ENCODE results near the gene CD83.
"Not testable (repeated sequence)": the region's sequence is repeated elsewhere in the genome, so short reads cannot be mapped to it uniquely, and the experiment has no call there.

Gene CD83, protein sequence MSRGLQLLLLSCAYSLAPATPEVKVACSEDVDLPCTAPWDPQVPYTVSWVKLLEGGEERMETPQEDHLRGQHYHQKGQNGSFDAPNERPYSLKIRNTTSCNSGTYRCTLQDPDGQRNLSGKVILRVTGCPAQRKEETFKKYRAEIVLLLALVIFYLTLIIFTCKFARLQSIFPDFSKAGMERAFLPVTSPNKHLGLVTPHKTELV

DNA sequence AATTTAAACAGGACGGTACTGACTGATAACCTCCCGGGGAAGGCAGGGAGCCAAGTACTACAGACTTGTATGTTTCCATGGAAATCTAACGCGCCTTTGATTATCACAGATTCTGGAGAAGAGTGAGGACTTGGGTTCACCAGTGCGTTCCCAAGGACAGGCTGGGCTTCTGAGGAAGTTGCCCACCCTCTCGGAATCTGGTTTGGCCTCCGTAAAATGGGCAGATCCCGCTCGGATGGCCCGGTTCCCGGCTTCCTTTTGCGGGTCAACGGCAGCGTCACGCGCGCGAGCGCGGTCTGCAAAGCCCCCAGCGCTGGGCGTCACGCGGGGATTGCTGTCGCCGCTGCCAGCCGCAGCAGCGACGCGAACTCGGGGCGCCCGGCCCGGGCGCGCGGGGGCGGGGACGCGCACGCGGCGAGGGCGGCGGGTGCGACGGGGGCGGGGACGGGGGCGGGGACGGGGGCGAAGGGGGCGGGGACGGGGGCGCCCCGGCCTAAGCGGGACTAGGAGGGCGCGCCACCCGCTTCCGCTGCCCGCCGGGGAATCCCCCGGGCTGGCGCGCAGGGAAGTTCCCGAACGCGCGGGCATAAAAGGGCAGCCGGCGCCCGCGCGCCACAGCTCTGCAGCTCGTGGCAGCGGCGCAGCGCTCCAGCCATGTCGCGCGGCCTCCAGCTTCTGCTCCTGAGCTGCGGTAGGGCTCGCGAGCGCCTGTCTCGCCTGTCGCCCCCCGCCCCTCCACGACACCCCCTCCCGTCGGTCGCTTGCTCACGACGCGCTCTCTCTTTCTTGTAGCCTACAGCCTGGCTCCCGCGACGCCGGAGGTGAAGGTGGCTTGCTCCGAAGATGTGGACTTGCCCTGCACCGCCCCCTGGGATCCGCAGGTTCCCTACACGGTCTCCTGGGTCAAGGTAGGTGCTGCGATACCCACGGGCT is at the start of gene CD83:
TSS of gene CD83 (plus strand) at position 615 of the 933 bp plus-strand sequence. CDS start at position 655, 40 bp downstream.
- DNase-seq (ENCODE audit: low read depth, low spot score): peak; percentile 55

DNA sequence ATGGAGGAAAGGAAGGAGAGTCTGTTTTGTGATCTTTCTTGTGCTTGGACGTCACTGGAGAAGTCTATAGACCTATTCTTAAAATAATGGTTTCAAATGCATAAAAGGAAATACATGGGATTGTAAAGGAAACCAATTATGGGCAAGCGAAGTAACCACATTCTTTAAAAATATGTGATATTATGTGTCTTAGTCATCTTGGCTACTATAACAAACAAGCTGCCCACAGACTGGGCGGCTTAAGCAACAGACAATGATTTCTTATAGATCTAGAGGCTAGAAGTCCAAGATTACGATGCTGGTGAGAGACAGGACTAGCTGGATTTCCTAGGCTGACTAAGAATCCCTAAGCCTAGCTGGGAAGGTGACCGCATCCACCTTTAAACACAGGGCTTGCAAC is 49.4 kb upstream of the CD83 start:
- DNase-seq (ENCODE audit: low read depth, low spot score): no peak

DNA sequence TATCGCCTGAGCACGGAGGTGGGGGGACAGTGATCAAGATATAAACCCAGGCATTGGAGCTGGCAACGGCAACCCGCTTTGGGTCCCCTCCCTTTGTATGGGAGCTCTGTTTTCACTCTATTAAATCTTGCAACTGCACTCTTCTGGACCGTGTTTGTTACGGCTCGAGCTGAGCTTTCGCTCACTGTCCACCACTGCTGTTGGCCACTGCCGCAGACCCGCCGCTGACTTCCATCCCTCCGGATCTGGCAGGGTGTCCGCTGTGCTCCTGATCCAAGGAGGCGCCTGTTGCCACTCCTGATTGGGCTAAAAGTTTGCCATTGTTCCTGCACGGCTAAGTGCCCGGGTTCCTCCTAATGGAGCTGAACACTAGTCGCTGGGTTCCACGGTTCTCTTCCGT is 48.9 kb upstream of the CD83 start:
- DNase-seq (ENCODE audit: low read depth, low spot score): no peak

DNA sequence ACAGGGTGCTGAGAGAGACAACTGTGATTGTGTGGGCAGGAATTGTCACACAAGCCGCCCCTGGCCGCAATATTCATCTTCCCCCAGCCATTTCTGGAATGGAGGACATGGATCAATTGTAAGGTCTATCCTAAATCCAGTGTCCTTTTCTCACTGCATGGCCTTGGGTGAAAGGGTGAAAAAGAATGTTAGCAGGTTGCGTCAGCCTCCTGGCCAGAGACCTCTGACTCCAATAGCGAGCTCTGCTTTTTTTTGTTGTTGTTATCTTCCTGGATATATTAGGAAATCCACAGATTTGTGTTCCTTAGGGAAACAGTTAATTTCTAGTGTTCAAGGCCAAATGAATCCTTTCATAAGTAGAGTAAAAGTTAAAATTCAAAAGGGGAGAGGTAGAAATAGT is 47.1 kb upstream of the CD83 start:
- no peak for DNase-seq (ENCODE audit: low read depth, low spot score)

DNA sequence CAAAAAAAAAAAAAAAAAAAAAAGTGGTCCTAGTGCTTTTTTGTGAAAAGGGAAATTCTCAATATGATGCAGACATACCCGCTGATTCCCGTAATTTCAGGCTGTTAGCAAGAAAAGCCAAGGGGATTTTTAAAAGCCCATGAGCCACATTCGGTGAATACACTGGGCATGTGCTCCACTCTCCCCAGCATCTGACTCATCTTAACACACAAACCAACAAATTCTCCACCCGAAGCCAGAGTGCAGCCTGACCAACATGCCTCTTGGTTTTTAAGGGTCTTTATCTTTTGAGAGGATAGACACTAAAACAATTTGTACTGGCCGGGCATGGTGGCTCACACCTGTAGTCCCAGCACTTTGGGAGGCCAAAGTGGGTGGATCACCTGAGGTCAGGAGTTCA is 45.5 kb upstream of the CD83 start:
- DNase-seq (ENCODE audit: low read depth, low spot score): no peak

DNA sequence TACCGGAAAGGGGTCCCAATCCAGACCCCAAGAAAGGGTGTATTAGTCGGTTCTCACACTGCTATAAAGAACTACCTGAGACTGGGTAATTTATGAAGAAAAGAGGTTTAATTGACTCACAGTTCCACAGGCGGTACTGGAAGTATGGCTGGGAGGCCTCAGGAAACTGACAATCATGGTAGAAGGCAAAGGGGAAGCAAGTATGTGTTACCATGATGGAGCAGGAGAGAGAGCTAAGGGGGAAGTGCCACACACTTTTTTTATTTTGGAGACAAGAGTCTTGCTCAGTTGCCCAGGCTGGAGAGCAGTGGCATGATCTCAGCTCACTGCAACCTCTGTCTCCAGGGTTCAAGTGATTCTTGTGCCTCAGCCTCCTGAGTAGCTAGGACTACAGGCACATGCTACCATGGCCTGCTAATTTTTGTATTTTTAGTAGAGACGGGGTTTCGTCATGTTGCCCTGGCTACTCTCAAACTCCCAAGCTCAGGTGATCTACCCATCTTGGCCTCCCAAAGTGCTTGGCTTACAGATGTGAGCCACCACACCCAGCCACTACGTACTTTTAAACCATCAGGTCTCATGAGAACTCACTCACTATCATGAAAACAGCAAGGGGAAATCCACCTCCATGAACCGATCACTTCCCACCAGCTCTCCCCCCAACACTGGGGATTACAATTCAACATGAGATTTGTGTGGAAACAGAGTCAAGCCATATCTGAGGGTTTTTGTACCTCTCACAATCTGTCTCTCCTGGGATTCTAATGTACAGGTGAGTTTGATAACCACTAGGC is 43.8 kb upstream of the CD83 start:
- DNase-seq (ENCODE audit: low read depth, low spot score): not testable (repeated sequence)

DNA sequence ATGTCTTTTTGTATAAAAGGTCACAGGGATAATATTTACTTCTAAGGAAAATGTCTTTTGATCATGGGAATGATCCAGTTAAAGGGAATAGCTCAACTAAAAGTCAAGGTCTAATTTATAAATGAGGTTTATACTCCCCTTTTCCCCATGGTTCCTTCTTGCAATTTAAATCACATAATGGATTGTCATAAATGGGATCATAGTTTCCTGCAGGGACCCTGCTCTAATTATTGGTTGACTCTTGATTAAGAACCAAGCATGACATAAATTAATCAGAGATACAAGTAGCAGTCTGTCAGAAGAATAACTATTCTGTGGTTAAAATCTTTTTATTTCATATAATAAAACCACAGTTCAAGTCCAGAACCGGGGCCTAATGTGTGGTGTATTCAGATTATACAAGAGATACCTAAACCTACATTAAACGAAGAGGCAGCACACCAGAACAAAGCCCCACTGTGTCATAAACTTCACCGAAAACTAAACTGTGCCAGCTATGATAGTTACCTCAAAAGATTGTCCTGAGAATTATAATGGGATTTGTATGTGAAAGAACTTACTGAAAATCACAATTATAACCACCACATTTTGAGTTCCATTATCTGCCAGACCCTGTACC is 43.0 kb upstream of the CD83 start:
- DNase-seq (ENCODE audit: low read depth, low spot score): no peak

DNA sequence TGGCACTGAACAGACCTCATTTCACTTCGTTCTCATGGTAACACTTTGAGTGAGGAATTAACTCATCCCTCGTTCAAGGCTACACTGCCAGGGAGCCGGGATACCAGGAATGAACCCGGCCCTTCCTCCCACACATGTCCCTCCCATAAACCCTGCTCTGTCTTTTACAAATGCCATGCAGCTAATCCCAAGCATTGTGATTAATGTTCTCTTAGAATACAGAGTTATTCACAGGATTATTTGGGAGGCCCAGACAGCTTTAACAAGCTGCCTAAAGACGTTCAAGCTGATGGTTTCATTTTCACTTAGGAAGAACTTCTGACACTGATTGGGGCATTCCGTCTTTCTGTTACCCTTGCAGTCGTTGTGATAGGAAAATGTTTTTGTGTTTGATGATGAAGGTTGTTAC is 42.5 kb upstream of the CD83 start:
- no peak for DNase-seq (ENCODE audit: low read depth, low spot score)

DNA sequence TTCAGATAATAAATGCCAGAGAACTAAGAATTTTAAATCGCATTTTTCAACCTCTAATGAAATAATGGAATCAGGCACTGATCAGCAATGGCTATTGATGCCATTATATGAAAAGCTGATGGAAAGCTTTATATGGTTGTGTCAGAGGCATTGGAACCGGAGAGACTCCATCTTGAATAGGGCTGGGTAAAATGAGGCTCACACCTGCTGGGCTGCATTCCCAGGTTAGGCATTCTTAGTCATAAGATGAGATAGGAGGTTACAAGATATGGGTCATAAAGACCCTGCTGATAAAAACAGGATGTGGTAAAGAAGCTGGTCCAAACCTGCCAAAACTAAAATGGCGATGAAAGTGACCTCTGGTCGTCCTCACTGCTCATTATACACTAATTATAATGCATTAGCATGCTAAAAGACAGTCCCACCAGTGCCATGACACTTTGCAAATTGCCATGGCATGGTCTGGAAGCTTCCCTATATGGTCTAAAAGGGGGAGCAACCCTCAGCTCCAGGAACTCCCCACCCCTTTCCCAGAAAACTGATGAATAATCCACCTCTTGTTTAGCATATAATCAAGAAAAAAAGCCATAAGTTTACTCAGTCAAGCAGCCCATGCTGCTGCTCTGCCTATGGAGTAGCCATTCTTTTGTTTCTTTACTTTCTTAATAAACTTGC is 40.2 kb upstream of the CD83 start:
- no peak for DNase-seq (ENCODE audit: low read depth, low spot score)

DNA sequence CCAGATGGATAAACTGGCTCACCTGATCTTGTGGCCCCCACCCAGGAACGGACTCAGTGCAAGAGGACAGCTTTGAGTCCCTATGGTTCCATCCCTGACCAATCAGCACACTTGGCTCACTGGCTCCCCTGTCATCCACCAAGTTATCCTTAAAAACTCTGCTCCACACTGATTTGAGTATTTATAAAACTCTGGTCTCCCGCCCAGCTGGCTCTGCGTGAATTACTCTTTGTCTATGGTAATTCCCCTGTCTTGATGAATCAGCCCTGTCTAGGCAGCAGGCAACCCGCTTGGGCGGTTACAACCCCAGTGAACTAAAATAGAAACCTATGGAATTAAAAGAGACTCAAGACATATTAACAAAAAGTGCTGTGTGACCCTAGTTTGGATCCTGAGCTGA is 38.1 kb upstream of the CD83 start:
- no peak for DNase-seq (ENCODE audit: low read depth, low spot score)

DNA sequence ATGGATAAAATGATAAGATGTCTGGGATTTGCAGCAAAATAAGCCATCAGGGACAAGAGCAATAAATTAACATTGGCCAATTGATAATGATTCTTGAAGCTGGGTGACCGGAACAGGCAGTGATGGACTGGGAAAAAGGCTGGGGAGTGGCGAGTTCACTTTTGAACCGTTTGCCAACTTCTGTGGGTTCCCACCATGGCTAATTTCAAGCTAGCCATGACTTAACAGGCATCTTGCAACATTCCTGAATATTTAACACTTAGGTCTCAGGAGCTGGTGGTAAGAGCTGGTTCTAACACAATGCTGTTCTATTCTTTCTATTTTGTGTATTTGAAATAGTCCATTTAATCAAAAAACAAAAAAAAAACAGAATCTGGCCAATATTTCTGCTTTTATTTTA is 37.6 kb upstream of the CD83 start:
- DNase-seq (ENCODE audit: low read depth, low spot score): no peak

DNA sequence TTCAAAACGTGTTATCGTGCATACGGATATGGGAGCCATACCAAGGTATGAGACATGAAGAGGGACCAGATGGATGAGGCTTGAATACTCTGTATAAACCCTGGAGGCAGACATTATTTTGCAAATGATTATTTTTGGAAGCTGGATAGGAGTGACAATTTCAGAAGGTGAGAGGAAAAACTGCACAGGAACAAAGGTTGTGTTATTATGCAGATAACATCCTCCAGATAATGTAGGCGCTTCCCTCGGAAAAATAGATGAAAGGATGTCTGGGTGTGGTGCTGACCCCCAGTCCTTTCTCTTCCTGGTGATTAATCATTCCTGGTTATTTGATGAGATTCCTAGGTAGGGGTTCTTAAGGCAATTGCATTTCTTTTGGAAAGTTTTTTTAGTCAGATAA is 36.4 kb upstream of the CD83 start:
- no peak for DNase-seq (ENCODE audit: low read depth, low spot score)

DNA sequence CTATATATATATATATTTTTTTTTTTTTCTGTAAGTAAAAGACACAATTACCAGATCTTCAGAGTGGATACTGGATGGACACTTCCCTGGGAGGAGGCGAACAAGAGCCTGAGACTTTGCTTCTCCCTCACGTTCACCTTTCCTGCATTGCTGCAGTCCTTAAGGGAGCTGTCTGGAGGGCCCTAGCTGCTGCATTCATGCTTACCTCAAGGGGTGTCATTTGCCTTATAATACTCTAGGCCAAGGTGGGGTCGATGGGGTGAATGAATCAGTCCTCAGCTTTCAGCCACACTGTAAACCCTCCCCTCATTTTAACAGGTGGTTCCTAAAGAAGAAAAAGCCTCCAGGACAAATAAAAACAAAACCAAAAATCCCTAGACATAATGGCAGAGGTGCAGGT is 34.8 kb upstream of the CD83 start:
- DNase-seq (ENCODE audit: low read depth, low spot score): no peak

DNA sequence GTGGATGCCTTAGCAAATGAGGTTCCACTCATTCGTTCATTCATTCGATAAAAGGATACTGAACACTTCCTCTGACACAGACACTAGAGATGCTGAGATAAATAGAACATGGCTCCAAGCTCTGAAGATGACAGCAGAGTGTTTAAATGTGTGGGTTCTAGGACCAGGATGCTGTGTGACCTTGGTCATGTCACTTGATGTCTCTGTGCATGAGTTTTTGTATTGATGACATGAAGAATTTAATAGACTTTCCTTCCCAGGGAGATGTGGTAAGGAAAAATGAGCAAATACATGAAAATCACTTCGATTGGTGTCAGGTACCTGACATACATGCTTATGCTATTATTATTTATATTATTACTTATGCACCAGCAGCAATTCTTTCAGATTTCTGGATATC is 34.3 kb upstream of the CD83 start:
- DNase-seq (ENCODE audit: low read depth, low spot score): no peak

DNA sequence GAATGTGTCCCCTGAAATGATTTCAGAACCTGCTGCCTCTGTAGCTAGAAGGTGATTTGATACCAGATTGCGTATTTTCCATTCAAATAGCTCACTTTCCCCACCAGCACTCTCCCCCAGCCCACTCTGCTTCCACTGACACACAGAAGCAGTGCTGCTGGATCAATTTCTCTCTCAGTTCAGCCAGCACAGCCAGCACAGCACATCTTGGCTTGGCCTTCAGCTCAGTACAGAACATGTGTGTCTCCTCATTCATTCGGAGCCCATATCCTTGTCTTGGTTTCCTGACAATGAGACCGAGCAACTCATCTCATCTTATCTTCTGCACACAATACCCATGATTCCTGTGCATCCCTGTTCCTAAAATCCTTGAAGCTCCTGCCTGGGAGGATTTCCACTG is 33.8 kb upstream of the CD83 start:
- no peak for DNase-seq (ENCODE audit: low read depth, low spot score)

DNA sequence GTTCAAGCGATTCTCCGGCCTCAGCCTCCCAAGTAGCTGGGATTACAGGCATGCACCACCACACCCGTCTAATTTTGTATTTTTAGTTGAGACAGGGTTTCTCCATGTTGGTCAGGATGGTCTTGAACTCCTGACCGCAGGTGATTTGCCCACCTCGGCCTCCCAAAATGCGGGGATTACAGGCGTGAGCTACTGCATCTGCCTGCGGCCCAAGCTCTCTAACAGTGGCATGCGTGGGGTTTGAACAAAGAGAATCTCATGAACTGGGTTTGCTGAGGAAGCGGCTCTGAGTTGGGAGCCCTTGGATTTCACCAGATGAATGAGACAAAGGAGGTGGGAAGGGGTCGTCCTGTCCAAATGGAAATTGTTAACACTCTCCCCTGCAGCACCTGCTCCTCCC is 33.2 kb upstream of the CD83 start:
- no peak for DNase-seq (ENCODE audit: low read depth, low spot score)

DNA sequence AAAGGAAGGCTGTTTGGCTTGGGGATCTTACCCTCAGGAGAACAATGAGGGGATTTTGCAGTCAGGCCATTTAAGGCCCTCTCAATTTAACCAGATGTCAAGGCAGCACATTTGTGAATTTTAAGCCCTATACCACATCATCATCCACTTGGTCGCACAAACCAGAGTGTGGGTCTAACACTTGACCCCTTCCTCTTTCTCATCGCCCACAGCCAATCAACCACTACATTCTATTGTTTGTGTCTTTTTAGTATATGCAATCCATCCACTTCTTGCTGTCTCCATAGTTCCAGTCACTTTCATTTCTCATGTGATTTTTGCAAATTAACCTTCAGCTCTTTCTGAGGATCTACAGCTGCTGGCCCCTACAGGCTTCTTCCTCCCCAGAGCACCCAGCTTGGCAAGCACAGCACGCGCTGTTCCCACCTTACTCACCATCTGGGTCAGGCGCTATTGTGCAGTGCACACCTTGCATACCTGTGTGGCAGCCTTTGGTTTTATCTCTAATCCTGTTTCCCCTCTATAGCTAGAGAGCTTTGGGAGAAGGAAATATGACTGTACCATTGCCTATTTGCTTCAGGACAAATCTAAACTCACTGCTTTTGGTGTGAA is 32.3 kb upstream of the CD83 start:
- no peak for DNase-seq (ENCODE audit: low read depth, low spot score)

DNA sequence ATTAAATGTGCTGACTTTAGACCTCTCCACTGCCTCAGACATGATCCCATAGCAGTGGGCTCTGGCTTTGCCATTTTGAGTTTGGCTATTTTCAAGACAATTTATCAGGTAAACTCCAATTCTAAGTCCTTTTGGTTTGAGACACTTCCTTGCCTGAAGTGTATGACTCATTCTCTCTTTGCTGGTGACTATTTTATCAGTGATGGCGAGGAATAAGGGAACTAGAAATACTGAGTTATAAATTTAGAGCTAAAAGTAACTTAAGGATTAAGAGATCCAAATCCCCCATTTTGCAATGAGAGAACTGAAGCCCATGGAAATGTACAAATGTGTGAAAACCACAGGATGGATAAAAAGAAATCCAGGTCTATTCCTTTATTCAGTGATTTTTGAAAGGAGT is 30.9 kb upstream of the CD83 start:
- DNase-seq (ENCODE audit: low read depth, low spot score): no peak

DNA sequence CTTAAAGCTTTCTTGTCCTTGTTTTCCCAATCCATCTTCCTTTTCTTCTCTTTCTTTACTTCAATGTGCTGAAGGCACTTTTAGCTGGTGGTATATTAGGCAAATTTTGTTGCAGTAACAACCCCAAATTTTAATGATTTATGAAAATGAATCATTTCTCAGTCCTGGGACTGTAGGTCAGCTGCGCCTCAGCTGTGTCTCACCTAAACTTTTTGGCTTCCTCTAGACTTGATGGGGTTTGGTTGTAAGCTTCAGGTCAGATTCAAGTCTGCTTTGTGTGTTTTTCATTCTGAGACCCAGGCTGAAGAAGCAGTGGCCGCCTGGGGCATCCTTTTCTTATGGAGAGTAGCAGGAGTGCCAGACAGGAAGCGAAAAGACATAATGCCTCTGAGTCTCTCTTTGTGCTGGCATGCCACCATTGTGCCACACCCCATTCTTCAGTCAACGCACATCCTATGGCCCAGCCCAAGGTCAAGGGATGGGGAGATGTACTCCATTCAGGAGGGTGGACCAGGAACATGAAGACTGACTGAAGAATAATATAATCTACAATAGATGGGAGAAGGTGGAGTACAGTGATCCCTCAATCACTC is 28.9 kb upstream of the CD83 start:
- no peak for DNase-seq (ENCODE audit: low read depth, low spot score)

DNA sequence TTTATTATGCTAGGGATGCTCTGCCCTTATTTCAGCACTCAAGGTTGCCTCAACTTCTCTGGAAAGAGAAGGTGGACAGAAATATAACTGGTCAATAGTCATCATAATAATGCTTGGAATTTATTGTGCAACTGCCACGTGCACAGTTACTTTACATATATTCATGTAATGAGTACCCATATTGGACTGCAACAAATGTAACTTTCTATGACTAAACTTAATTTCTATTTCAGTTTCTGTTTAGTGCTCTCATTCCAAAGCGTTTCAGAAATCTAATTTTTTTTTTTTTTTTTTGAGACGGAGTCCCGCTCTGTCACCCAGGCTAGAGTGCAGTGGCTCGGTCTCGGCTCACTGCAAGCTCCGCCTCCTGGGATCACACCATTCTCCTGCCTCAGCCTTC is 28.3 kb upstream of the CD83 start:
- no peak for DNase-seq (ENCODE audit: low read depth, low spot score)

Data from activated naive CD8-positive, alpha-beta T cell treated with anti-CD3 and anti-CD28 coated beads, Interleukin-2, amount 50 U/mL, for 16 hours (primary cell).